GM19351 (cell line): ENCODE measurements around the gene ANKRD18B.
"Not testable (repeated sequence)": the region's sequence is repeated elsewhere in the genome, so short reads cannot be mapped to it uniquely, and the experiment has no call there.

Experiments
- ATAC-seq: cut with Tn5 transposase; IDR thresholded peaks from one replicate; pipeline ENCODE4 v1.9.1; 2021; ENCODE audit warnings: mild to moderate bottlenecking, moderate library complexity; ENCODE audit not compliant: unreplicated experiment

The ANKRD18B gene

DNA sequence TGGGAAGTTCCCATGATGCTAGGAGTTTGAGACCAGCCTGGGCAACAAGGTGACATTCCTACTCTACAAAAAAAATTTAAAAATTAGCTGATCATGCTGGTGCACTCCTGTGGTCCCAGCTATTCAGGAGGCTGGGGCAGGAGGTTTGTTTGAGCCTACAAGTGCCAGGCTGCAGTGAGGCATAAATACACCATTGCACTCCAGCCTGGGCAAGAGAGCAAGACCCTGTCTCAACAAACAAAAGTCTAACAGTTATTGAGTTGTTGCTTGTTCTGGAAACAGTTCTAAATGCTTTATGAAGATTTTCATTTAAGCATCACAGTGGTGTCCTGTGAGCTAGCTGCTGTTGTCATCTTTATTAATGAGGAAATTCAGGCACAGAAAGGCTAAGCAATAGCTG, 4.0 kb downstream of the ANKRD18B start:
- ATAC-seq: not testable (repeated sequence)

- ATAC-seq: not testable (repeated sequence)
Measured at GRCh38 chr9:33533958-33534357, 9.9 kb downstream of the ANKRD18B start.

DNA sequence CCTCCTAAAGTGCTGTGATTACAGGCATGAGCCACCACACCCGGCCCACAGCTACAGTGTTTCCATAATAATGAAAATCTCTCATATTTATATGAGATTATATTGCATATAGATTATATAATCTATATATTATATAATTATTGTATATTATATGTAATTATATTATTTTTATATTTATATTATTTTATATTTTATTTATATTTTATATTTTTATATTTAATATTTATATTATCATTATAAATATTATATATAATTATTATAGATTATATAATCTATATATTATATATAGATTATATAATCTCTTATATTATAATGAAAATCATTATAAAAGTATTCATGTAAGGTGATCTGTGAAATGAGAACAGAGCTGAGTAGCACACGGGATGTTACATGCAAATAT, 11.5 kb downstream of the ANKRD18B start:
- ATAC-seq: no peak

GRCh38 chr9:33543463-33543862, 19.4 kb downstream of the ANKRD18B start:
- ATAC-seq: not testable (repeated sequence)

DNA sequence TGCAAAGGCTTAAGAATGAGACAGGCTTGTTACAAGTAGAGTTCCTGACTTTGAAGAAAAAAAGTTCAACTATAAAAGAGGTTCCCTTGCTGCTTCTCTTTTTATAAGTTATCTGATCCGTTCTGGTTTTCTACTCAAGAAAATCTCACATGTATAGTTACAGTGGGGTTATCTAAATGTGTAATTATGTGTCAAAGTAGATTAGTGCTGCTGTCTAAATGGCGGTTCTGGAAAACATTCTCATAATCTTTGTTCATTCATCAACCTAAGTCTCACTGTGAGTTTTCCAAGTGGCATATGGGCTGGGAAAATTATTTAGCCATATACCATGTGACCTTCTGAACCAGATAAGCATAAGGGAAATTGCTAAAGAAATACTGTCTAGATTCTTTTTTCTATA, 21.7 kb downstream of the ANKRD18B start:
- not testable (repeated sequence) for ATAC-seq

- not testable (repeated sequence) for ATAC-seq
Measured at GRCh38 chr9:33548816-33549215, 24.8 kb downstream of the ANKRD18B start.

- not testable (repeated sequence) for ATAC-seq
Measured at GRCh38 chr9:33549418-33549817, 25.4 kb downstream of the ANKRD18B start.

- ATAC-seq: not testable (repeated sequence)
Measured at GRCh38 chr9:33551183-33551582, 27.1 kb downstream of the ANKRD18B start.

GRCh38 chr9:33552315-33552725, 28.3 kb downstream of the ANKRD18B start:
- not testable (repeated sequence) for ATAC-seq

DNA sequence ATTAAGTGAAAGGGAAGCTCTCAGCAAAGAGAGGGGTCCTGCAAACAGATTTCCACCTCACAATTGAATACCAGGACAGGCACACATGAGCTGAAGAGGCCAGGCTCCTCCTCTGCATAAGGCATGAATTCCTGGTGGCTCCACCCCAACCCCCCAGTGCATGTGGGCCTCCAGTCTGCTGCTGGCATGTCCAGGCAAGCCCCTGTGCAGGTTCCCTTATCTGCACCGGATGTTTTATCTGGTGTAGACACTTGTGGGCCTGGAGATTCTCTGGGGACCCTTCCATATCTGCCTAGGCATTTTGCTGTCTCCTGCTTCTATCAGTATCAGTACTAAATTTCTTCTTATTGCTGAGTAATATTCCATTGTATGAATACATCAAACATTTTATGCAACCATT, 36.2 kb downstream of the ANKRD18B start:
- not testable (repeated sequence) for ATAC-seq

DNA sequence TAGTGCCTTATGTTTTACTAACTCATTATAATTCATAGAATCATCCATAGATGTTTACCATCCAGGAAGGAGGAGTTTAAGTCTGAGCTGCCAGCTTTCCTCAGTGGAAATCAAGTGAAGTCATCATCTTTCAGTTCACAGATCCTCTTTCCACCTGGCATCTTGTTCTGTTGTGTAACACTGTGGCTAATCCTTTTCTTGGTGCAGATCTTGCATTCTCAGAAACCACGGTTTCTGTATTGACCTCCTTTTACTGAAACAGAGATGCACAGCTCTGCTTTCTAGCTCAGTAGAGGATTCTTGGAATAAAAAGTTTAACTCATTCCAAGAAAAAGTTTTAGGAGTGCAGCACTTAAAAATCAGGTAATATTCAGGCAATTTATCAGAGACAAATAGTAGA, 38.1 kb downstream of the ANKRD18B start:
- not testable (repeated sequence) for ATAC-seq

DNA sequence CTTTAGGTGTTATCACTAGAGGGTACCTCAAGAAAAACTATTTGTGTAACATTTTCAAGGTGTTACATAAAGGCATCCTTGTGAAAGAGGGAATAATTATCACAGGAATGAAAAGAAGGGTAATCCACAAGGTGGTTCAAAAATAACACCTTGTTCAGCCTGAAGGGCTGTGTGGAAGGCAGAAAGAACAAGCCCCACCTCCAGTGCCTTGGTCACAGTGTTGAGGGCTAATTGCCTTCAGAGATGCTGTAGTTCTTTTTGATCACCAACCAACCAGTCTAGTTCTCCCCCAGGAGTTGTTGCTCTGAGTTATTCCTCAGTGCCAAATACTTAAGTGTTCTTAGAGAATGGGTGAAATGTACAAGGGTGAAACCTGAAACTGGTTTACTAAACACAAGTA, 43.7 kb downstream of the ANKRD18B start:
- not testable (repeated sequence) for ATAC-seq

DNA sequence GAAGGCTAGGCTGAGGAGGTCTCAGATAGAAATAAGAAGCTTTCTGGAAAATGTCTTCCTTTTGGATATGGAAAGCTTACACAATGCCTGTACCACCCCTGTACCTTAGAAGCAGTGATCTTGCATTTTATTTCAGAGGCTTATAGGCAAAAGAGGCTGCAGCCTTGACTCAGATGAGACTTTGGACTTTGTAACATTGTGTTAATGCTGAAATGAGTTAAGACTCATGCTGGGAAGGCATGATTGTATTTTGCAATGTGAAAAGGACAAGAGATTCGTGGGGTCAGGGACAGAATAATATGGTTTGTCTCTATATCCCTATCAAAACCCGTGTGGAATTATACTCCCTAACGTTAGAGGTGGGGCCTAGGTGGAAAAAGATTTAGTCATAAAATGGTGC, 53.7 kb downstream of the ANKRD18B start:
- ATAC-seq: not testable (repeated sequence)

- not testable (repeated sequence) for ATAC-seq
Measured at GRCh38 chr9:33579996-33580395, 55.9 kb downstream of the ANKRD18B start.

GRCh38 chr9:33582686-33583085, 58.6 kb downstream of the ANKRD18B start:
- not testable (repeated sequence) for ATAC-seq

GRCh38 chr9:33586128-33586527, 62.1 kb downstream of the ANKRD18B start:
- ATAC-seq: not testable (repeated sequence)

- ATAC-seq: not testable (repeated sequence)
Measured at GRCh38 chr9:33587799-33588198, 63.7 kb downstream of the ANKRD18B start.

GRCh38 chr9:33588876-33589275, 64.8 kb downstream of the ANKRD18B start:
- not testable (repeated sequence) for ATAC-seq

GRCh38 chr9:33590857-33591256, 66.8 kb downstream of the ANKRD18B start:
- ATAC-seq: not testable (repeated sequence)

GRCh38 chr9:33596974-33597373, 72.9 kb downstream of the ANKRD18B start:
- not testable (repeated sequence) for ATAC-seq

DNA sequence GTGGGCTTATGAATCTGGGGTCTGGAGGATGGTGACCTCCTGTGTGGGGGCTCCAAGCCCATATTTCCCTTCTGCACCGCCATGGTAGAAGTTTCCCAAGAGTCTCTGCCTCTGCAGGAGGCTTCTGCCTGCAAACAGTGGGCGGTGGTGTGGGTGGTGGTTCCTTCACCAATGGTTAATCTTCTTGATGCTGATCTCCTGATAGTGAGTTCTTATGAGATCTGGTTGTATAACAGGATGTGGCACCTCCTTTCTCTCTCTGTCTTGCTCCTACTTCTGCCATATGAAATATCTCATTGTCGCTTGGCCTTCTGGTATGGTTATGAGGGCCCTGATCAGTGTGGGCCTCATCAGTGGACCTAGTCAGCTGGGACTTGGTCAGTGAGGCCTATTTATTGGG, 73.3 kb downstream of the ANKRD18B start:
- ATAC-seq: not testable (repeated sequence)

GRCh38 chr9:33598796-33599379, 74.8 kb downstream of the ANKRD18B start:
- not testable (repeated sequence) for ATAC-seq

DNA sequence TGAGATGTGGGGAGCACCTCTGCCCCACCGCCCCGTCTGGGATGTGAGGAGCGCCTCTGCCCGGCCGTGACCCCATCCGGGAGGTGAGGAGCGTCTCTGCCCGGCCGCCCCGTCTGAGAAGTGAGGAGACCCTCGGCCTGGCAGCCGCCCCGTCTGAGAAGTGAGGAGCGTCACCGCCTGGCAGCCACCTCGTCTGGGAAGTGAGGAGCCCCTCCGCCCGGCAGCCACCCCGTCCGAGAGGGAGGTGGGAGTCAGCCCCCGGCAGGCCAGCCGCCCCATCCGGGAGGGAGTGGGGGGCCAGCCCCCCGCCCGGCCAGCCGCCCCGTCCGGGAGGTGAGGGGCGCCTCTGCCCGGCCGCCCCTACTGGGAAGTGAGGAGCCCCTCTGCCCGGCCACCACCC, 76.9 kb downstream of the ANKRD18B start:
- ATAC-seq: not testable (repeated sequence)
